Suprapubic skin (tissue), 4 donors: Measurements from ENCODE around the gene POU3F2. TPM values are rescaled to one million over a fixed set of nuclear protein-coding genes. Genes with fewer than 3 reads are reported as not detected.
A peak's percentile ranks its signal among the peaks of the same experiment; 100 is the strongest.

Experiments
- DNase-seq, 2 donors: peaks; one replicate each; pipeline ENCODE4 v3.0.0-alpha.2; 2019; ENCODE audit warnings: low spot score in 2 of 2
- H3K27ac ChIP-seq: fragments of 200-600 bp; sonication (generic); one replicate; pipeline ENCODE4 v1.5.1; 2019
- H3K27me3 ChIP-seq: fragments of 200-600 bp; sonication (generic); one replicate; pipeline ENCODE4 v1.5.1; 2019
- H3K36me3 ChIP-seq: fragments of 200-600 bp; sonication (generic); one replicate; pipeline ENCODE4 v1.5.1; 2019
- H3K4me1 ChIP-seq: fragments of 200-600 bp; sonication (generic); one replicate; pipeline ENCODE4 v1.5.1; 2019
- H3K4me3 ChIP-seq: fragments of 200-600 bp; sonication (generic); one replicate; pipeline ENCODE4 v1.5.1; 2019; ENCODE audit warnings: mild to moderate bottlenecking
- H3K9me3 ChIP-seq: fragments of 200-600 bp; sonication (generic); one replicate; pipeline ENCODE4 v1.5.1; 2019
- EP300 ChIP-seq: sonication (generic); formaldehyde crosslinking; IDR thresholded peaks from one replicate; pipeline ENCODE4 v1.6.1; 2017; ENCODE audit warnings: antibody characterized with exemption
- POLR2A ChIP-seq, 2 donors: fragments of 450-650 bp; IDR thresholded peaks; one replicate each; pipeline ENCODE4 v1.6.1; 2017; ENCODE audit warnings: antibody characterized with exemption in 2 of 2, mild to moderate bottlenecking in 2 of 2, moderate library complexity in 2 of 2
- POLR2AphosphoS5 ChIP-seq, 3 donors: sonication (generic); formaldehyde crosslinking; IDR thresholded peaks; one replicate each; pipeline ENCODE4 v1.6.1; 2017; ENCODE audit warnings: antibody characterized with exemption in 3 of 3
- WGBS: methylation state at CpG from one replicate; pipeline ENCODE4 v1.1.5; 2018; 5-methylcytosine and 5-hydroxymethylcytosine counted together
- total RNA-seq, 4 donors: library from RNA; depleted of rRNA; stranded (reverse); fragments of >200 nt; gene quantifications; one replicate each; pipeline ENCODE4 v1.1.0, GENCODE V29; 2016
- TF ChIP-seq, protein P1 (sequence below), 2 donors: fragments of 200-600 bp in 1 of 2; fragments of 450-650 bp in 1 of 2; sonication (generic) in 1 of 2; IDR thresholded peaks; one replicate each; pipeline ENCODE4 v1.5.1; 2016 to 2019; ENCODE audit warnings: antibody characterized with exemption in 2 of 2, mild to moderate bottlenecking in 1 of 2, moderate library complexity in 1 of 2

The POU3F2 gene
- total RNA-seq, 4 donors from 2014 or later: not detected

GRCh38 chr6:98825600-98826230 is 8.7 kb upstream of the POU3F2 start:
- Histone ChIP-seq H3K4me3 (no peak overlapping the region), H3K36me3 (no peaks in the 10 kb centered on the region), H3K9me3 (no peaks in the 10 kb centered on the region), H3K27me3 (peaks cover 93% of the 10 kb centered on the region), H3K4me1 (peaks cover 29% of the 10 kb centered on the region), H3K27ac (no peak overlapping the region)
- no peak for DNase-seq
- TF ChIP-seq POLR2A (IDR thresholded peaks at IDR 0.05) (no peak), EP300 (no peak), POLR2AphosphoS5 (IDR thresholded peaks at IDR 0.05) (no peak)
- TF ChIP-seq, protein P1, sequence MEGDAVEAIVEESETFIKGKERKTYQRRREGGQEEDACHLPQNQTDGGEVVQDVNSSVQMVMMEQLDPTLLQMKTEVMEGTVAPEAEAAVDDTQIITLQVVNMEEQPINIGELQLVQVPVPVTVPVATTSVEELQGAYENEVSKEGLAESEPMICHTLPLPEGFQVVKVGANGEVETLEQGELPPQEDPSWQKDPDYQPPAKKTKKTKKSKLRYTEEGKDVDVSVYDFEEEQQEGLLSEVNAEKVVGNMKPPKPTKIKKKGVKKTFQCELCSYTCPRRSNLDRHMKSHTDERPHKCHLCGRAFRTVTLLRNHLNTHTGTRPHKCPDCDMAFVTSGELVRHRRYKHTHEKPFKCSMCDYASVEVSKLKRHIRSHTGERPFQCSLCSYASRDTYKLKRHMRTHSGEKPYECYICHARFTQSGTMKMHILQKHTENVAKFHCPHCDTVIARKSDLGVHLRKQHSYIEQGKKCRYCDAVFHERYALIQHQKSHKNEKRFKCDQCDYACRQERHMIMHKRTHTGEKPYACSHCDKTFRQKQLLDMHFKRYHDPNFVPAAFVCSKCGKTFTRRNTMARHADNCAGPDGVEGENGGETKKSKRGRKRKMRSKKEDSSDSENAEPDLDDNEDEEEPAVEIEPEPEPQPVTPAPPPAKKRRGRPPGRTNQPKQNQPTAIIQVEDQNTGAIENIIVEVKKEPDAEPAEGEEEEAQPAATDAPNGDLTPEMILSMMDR (IDR thresholded peaks at IDR 0.05): no peak
- 10% methylated on average over 19 of the region's 19 CpGs for WGBS

- H3K4me1 ChIP-seq: peaks cover 44% of the 10 kb centered on the region
- peaks cover 95% of the 10 kb centered on the region for H3K27me3 ChIP-seq
- peak overlapping the region; percentile 10 for H3K4me3 ChIP-seq
- no peaks in the 10 kb centered on the region for H3K36me3 ChIP-seq
- TF ChIP-seq POLR2AphosphoS5 (IDR thresholded peaks at IDR 0.05): no peak
- TF ChIP-seq EP300: no peak
- TF ChIP-seq POLR2A (IDR thresholded peaks at IDR 0.05): no peak
- TF ChIP-seq, protein P1 (IDR thresholded peaks at IDR 0.05): no peak
- WGBS: 8% methylated on average over 43 of the region's 44 CpGs
- no peak overlapping the region for H3K27ac ChIP-seq
- DNase-seq: no peak
- H3K9me3 ChIP-seq: no peaks in the 10 kb centered on the region
Measured at GRCh38 chr6:98827295-98828159, 6.8 kb upstream of the POU3F2 start.

DNA sequence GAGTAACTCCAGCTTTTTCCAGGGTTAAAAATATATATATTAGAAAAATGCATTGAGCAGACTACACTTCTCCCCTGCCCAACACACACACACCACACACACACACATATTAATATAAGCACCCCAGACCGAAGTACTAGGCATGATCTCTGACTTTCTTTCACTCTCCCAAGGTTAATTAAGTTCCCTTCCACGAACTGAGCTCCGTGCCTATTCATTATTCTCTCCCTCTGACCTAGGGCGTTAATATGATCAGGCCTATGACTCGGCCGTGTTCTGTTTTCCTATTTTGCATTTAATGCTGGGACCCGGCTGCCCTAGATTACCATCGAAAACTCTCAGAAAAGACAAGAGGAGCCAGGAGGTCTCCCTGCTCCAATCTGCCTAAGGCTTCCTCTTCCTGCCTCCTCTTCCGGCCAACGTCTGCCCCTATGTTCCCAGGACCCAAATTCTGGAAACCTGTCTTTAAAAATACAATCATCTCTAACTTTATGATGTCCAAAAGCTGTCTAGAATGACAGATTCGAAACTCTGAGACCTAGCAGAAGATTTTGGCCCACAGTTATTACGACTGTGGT is 6.1 kb upstream of the POU3F2 start:
- H3K4me1 ChIP-seq: peaks cover 51% of the 10 kb centered on the region
- no peak overlapping the region for H3K27ac ChIP-seq
- peaks cover 99% of the 10 kb centered on the region for H3K27me3 ChIP-seq
- WGBS: 15% methylated on average over 11 of the region's 12 CpGs
- TF ChIP-seq, protein P1 (IDR thresholded peaks at IDR 0.05): no peak
- no peak for TF ChIP-seq EP300
- no peak for TF ChIP-seq POLR2AphosphoS5 (IDR thresholded peaks at IDR 0.05)
- no peak for TF ChIP-seq POLR2A (IDR thresholded peaks at IDR 0.05)
- H3K9me3 ChIP-seq: no peaks in the 10 kb centered on the region
- H3K36me3 ChIP-seq: no peaks in the 10 kb centered on the region
- DNase-seq: no peak
- H3K4me3 ChIP-seq: no peak overlapping the region

DNA sequence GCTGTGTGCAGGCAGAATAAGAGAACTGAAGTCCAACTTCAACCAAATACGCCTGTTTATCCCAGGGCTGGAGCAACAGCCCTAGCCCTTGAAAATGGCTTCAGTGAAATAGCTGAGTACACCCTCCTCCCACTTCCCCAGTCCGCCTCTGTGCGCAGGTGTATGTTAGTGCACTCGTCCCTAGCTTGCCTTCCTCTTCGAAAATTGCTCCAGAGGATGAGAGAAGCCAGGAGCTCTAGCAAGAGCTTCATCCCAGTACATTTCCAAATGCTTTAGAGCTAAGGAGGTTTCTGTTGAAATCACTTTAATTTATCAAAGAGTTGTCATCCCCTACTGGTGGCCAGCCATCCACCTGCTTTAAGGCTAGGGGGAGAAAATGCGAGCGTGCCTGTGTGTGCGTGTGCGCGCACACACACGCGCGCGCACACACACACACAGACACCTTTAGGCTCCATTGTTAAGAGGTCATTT is 5.4 kb upstream of the POU3F2 start:
- H3K4me1 ChIP-seq: peaks cover 54% of the 10 kb centered on the region
- 17% methylated on average over 13 of the region's 14 CpGs for WGBS
- TF ChIP-seq, protein P1 (IDR thresholded peaks at IDR 0.05): no peak
- TF ChIP-seq EP300 (no peak), POLR2A (IDR thresholded peaks at IDR 0.05) (no peak), POLR2AphosphoS5 (IDR thresholded peaks at IDR 0.05) (no peak)

GRCh38 chr6:98830146-98830545 is 4.2 kb upstream of the POU3F2 start:
- no peak for DNase-seq
- Histone ChIP-seq H3K36me3 (no peaks in the 10 kb centered on the region), H3K27me3 (peaks cover 96% of the 10 kb centered on the region), H3K4me1 (peaks cover 54% of the 10 kb centered on the region), H3K4me3 (no peak overlapping the region), H3K27ac (no peak overlapping the region), H3K9me3 (no peaks in the 10 kb centered on the region)
- WGBS: 45% methylated on average over 2 of the region's 2 CpGs
- TF ChIP-seq POLR2AphosphoS5 (IDR thresholded peaks at IDR 0.05): no peak
- no peak for TF ChIP-seq POLR2A (IDR thresholded peaks at IDR 0.05)
- TF ChIP-seq EP300: no peak
- TF ChIP-seq, protein P1 (IDR thresholded peaks at IDR 0.05): no peak

More for the DNA sequence above, 5.4 kb upstream of the POU3F2 start:
- no peaks in the 10 kb centered on the region for H3K36me3 ChIP-seq
- no peak overlapping the region for H3K27ac ChIP-seq
- DNase-seq: no peak
- H3K9me3 ChIP-seq: no peaks in the 10 kb centered on the region
- H3K27me3 ChIP-seq: peaks cover 97% of the 10 kb centered on the region
- H3K4me3 ChIP-seq: no peak overlapping the region
